HG03432 (cell line): ENCODE measurements around the gene DDX54.
A peak's percentile ranks its signal among the peaks of the same experiment; 100 is the strongest.

Experiments used
- ATAC-seq: cut with Tn5 transposase; IDR thresholded peaks from one replicate; pipeline ENCODE4 v1.9.1; 2021; ENCODE audit warnings: mild to moderate bottlenecking, moderate library complexity; ENCODE audit not compliant: unreplicated experiment

Gene DDX54, protein sequence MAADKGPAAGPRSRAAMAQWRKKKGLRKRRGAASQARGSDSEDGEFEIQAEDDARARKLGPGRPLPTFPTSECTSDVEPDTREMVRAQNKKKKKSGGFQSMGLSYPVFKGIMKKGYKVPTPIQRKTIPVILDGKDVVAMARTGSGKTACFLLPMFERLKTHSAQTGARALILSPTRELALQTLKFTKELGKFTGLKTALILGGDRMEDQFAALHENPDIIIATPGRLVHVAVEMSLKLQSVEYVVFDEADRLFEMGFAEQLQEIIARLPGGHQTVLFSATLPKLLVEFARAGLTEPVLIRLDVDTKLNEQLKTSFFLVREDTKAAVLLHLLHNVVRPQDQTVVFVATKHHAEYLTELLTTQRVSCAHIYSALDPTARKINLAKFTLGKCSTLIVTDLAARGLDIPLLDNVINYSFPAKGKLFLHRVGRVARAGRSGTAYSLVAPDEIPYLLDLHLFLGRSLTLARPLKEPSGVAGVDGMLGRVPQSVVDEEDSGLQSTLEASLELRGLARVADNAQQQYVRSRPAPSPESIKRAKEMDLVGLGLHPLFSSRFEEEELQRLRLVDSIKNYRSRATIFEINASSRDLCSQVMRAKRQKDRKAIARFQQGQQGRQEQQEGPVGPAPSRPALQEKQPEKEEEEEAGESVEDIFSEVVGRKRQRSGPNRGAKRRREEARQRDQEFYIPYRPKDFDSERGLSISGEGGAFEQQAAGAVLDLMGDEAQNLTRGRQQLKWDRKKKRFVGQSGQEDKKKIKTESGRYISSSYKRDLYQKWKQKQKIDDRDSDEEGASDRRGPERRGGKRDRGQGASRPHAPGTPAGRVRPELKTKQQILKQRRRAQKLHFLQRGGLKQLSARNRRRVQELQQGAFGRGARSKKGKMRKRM

DNA sequence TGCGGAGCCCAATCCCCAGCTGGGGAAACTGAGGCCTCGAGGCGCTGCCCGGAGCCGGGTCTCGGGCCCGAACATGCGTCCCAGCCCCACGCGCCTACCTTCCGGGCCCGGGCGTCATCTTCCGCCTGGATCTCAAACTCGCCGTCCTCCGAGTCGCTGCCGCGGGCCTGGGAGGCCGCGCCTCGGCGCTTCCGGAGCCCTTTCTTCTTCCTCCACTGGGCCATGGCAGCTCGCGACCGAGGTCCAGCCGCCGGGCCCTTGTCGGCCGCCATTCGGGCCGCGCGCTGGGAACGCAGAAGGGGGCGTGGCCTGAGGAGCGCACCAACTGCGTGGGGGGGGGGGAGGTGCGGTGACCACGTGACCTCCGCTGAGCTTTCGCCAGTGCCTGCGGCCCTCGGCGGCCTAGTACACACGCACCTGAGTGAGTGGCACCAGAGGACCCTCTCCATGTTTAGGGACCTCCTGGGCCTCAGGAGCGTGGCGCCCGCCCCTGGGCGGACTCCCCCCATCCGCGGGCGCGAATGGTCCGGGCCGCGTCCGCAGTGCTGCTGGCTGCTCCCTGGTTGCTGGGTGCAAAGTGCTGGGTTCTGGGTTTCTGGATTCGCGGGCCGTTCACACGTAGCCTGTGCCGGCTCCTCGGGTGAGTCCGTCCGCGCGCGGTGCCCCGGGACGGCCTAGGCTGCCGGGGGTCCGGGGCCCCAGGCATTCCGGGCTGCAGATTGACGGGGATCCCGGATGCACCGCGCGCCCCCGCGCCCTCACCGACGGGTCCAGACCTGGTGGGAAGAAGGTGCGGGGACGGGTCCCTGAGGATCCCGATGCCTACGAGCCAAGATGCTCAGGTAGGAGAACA, at the start of gene DDX54, which contains the start of gene RITA1:
Gene DDX54 (minus strand): TSS at position 299 of the 853 bp plus-strand sequence. CDS start 27 bp downstream, at position 272.
Gene RITA1 (plus strand): TSS at position 542 of the 853 bp plus-strand sequence. CDS start 1,026 bp downstream, outside the sequence.
- peak; percentile 63 for ATAC-seq

DNA sequence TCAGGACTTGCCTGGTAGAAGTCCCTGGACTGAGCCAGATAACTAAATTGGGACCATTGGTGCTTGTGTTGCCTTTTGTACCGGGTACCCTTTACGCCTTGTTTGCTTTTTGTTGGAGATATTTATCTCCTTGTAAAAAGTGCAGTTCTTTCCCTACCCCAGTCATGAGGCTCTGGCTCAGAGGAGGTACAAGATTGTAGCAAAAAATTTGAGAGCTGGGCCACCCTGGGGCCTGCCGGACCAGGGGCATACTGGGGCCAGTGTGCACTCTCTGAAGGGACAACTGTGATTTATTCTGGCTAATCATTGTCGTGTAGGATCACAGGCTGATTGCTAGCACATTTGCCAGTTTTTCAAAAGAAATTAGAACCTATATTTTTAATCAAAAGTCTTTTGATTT, 49.2 kb upstream of the DDX54 start:
- no peak for ATAC-seq

DNA sequence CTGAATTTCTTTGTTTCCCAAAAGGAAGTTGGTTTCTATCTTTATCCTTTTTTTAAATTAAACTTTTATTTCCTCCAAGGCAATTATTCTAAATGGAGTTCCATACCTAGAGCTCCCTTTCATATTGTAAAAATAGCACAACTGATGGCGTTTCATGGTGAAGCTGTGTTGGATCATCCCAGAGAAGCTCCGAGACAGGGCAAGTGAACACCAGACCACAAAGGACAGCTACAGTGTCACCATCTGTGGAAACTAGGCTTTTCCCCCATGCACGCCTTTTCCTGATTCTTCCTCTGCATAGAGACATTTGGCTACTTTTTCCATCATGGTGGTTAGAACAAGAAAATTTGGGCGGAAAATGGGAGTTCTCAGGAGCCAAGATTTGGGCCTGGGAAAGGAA, 48.7 kb upstream of the DDX54 start:
- ATAC-seq: no peak

DNA sequence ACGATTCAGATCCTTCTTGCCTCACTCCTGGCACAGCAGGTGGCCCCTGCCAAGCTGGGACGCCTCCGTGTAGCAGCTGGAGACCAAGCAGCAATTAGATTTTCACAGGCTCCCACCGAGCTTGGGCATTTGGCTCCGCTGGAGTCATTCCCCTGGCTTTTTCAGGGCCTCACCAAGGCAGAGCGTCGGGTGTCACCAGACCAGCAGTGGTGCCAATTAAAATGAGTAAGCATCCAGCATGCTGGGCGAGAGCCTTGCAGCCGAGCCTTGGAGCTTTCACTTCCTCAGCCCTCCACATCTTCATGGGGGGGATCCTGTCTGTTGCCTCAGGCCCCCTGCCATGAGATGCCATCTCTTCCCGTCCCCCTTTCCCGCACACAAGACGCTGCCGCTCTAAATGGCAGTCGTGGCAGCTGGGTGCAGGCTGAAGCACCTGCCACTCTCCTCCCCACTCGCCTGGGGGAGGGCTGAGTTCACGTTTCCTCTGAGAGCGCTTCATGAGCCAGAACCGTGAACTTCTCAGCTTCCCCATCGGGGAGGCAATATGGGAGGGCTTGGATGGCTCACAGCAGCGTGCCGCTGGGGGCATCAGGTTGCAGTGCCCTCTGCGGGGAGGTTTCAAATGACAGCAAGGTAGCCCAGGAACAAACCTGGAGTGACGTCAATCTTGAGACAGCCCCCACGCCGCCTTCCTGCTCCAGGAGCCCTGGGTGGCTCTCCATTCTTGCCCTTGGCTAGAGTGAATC, 47.7 kb upstream of the DDX54 start:
- peak; percentile 64 for ATAC-seq

DNA sequence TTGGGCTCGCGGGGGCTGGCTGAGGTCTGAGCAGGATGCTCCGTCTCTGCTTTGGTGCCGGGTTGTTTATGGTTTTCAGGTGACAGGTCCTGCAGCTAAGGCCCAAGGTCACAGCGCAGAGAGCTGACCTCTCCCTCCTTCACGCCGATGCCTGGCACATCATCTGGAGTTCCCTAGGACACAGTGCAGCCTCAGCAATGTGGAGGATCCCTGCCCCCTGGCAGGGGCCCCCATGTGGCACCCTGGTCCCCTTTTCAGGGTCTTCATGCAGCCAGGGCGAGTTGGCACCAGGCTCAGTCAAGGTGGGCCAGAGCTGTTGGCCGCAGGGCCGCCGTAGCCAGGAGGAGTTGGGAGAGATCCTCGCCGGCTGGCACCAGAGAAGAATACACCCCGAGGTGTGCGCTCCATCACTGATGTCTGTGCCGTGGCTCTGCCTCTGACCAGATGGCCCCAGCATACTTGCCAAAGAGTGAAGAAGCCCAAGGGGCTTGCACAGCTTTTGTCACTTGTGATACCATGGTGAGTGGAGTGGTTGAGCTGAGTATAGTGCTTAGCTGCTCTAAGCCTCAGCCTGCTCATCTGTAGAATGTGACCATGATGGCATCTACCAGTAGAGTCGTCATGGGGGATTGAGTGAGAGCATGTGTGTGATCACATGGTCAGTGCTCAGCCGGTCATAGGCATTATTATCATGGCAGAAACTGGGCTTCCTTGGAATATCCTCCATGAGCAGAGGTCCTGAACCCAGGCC, 47.0 kb upstream of the DDX54 start:
- ATAC-seq: no peak

DNA sequence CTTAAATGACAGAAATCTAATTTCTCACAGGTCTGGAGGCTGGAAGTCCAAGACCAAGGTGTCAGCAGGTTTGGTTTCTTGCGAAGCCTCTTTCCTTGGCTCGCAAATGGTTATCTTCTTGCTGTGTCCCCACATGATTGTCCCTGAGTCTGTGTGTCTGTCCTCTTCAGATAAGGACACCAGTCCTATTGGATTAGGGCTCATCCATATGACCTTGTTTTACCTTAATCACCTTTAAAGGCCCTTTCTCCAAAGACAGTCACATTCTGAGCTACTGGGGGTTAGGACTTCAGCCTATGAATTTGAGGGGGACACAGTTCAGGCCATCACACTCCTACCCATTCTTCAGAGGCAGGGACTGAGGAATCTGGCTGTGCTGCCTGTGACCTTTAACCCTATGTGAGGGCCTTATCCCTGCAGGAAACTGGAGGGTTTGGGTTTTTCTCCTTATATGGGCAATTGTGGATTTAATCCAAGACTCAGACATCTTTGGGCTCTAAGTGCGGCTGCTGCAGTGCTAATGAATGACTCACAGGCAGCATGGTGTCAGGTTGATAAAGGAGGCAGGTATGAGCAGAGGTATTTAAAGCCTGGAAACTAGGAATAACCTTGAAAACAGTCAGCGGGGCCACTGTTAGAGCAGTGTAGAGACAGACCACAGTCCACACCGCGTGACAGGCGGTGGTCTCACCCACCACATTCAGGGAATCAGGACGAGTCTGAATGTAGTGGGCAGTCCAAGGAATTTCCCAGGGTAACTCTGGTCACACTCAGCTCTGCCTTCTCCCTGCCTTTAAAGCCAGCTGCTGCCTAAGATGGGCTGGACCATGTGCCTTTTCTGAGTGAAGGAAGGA, 46.2 kb upstream of the DDX54 start:
- no peak for ATAC-seq

DNA sequence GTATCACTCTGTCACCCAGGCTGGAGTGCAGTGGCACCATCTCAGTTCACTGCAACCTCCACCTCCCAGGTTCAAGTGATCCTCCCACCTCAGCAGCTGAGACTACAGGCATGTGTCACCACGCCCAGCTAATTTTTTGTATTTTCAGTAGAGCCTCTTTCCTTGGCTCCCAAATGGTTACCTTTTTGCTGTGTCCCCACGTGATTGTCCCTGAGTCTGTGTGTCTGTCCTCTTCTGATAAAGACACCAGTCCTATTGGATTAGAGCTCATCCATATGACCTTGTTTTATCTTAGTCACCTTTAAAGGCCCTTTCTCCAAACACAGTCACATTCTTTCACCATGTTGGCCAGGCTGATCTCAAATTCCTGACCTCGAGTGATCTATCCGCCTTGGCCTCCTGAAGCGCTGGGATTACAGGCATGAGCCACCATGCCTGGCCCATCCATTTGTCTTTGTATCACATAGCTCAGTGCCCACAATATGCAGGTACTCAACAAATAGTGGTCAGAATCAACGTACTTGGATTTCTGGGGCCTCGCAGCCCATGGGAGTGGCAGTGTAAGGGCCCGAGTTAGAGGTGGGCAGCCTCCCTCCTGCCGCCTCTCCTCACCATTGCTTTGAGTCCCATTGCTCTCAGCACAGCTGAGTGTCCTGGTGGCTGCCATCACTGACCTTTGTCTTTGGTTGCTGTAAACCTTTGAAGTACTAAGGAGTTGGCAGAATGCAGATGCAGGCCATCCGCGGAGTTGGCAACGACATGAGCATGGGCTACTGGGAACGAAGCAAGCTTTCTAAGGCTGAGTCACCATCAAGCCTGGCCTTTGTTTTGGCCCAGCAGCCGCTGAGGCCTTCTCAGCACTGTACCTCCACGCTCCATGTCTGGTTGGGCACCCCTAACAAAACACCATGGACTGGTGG, 45.3 kb upstream of the DDX54 start:
- peak; percentile 14 for ATAC-seq

DNA sequence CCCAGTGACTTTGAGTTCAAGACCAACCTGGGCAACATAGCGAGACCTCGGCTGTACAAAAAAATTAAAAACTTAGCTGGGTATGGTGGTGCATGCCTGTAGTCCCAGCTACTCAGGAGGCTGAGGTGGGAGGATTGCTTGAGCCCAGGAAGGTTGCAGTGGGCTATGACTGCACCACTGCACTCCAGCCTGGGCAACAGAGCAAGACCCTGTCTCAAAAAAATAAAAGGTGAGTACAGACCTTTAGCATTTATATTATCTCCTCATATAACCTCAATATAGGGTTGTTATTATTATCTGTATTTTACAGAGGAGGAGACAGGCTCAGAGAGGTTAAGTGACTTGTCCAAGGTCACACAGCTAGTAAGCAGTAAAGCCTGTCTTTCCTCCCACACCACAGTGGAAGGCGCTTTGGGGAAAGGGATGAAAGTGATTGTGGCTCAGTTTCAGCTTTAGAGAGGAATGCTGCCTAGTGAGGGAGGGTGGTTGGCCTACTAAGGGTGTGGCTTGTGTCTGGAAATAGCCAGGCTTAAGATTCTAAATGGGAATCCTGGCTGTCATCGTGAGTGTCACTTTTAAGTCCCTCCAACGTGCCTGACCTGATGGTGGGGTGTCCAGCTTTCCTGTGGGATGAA, 43.2 kb upstream of the DDX54 start:
- no peak for ATAC-seq

DNA sequence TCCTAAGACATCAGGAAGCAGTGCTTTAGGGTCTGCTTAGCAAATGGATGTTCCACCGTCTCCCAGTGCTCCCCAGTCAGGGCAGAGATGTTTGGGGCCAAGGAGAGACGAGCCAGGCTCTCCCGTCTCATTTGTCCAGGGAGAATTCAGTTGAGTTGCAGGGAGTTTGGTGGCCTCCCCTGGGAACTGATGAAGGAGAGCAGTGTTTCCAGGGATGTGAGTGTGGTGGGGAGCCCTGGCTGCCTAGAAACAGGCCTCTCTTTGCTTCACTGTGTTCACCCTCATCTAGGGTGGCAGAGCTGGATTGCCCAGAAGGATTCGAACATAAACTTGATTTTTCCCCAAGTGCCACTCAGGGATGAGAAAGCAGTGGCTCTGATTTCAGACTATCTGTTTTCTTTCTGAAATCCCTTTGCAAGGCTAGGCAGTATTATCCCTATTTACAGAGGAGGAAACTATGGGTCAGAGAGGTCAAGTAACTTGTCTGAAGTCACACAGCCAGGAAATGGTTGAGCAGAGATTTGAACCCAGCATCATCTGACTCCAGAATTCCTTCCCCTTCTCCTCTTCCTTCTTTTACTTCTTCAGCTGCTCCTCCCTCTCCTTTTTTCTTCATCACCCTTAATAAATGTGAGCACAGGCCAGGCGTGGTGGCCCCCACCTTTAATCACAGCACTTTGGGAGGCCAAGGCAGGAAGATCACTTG, 42.6 kb upstream of the DDX54 start:
- no peak for ATAC-seq

DNA sequence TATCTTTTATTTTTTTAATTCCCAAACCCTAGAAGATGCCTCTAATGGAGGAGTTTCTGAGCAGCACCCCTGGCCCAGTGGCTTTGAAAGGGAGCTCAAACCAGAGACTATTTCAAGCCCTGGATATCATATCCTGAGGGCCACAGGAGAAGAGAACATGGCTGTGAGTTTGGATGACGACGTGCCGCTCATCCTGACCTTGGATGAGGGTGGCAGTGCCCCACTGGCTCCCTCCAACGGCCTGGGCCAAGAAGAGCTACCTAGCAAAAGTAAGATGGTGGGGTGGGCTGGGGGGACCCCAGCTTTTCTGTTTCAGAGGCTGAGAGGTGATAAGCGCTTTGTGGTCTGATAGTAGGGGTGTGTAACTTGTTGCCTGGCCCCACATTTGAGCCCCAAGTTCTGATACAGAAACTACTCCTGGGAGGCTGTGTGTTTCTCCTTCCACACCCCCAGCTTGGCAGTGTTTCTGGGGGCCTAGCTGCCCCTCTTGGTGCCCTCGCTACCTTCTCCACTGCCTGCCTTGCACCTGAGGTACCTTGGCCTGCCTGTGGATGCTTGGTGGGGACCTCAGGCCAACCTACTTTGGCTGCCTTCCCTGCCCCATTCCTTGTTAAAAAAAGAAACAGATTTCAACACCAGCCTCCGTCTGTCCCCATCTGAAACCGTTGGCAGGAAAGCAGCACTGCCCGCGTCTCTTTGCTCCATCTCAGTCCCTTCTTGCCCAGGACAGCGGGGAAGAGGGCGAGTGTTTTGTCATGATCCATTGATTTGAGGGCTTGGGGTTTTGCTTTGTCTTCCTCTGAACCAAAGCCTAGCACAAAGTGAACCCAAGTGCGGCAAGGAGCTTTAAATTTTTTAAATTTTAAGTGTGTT, 41.7 kb upstream of the DDX54 start:
- no peak for ATAC-seq

DNA sequence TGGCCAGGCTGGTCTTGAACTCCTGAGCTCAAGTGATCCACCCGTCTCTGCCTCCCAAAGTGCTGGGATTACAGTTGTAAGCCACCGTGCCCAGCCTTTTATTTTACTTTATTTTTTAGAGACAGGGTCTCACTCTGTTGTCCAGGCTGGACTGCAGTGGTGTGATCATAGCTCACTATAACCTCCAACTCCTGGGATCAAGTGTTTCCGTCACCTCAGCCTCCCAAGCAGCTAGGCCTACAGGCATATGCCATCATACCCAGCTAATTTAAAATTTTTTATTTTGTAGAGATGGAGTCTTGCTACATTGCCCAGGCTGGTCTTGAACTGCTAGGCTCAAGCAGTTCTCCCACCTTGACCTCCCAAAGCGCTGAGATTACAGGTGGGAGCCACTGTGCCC, 39.7 kb upstream of the DDX54 start:
- no peak for ATAC-seq

DNA sequence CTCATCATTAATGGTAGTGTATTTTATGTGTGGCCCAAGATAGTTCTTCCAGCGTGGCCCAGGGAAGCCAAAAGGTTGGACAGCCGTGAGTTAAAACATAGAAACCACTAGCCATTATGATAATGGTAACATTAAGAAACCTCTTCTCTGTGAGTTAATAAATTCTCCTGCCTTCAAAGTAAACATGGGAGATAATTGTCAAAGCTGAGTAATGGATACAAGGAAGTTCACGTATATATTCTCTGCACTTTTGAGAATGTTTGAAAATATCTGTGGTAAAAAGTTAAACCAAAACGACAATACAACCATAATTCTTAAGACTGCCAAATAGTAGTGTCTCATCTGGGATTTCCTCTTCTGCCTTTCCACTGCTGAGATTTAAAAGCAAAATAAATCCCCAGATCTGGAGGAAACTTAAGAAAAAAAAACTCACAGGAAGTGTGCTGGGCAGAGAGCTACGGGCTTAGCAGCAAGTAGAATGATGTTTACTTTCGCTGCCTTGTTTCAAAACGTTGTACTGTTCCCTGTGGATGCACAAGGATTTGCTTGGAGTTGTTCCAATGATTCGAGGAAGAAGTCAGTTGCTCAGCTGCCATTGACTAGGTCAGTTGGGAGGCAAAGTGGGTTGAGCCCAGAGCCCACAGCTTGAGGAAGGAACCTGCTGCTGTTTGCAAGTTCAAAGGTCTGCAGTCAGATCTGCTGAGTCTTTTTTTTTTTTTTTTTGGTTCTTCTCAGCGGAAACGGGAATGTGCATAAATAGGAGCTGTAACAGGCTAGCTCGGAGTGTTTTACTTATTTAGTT, 37.7 kb upstream of the DDX54 start:
- ATAC-seq: no peak

DNA sequence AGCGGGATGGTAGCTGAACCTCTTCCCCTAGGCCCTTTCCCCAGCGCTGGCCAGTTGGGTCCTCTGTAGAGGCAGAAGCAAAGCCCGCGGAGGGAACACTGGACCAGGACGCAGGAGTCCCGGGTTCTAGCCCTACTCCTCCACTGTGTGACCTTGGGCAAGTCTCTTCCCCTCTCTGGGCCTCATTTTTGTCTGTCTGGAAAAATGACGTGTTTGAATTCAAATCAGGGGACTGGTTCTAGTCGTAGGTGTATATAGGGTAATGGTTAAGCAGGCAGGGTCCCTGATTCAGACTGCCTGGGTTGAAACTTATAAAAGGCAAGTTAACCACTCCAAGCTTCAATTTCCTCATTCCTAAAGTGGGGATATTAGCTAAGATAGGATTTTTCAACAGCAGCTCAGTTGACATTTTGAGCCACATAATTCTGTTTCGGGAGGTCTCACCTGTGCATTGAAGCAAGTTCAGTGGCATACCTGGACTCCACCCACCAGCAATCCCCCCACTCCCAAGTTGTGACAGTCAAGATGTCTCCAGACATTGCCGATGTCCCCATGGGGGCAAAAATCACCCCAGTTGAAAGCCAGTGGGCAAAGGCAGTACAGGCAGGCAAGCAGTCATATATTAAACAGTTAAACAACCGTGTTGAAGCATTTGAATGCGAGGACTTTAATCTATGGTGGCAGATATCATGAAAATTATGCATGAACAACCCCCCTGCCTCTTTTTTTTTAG, 36.9 kb upstream of the DDX54 start:
- no peak for ATAC-seq
